Mesenchymal stem cell (in vitro differentiated cells and primary cell): ENCODE measurements around the gene CZIB.
A peak's percentile ranks its signal among the peaks of the same experiment; 100 is the strongest.

ENCODE experiments used
- DNase-seq: peaks from one replicate; pipeline ENCODE4 v3.0.0-alpha.2; 2013
- H2AFZ ChIP-seq: one replicate; pipeline ENCODE4 v1.6.1; 2013; ENCODE audit warnings: low read depth, mild to moderate bottlenecking, control low read depth, inconsistent platforms, low read length, moderate library complexity
- H2AK5ac ChIP-seq: 2 replicates; pipeline ENCODE4 v1.6.1; 2013; ENCODE audit warnings: low read length, moderate library complexity, mild to moderate bottlenecking, inconsistent platforms; ENCODE audit not compliant: severe bottlenecking
- H2BK120ac ChIP-seq: one replicate; pipeline ENCODE4 v1.6.1; 2013; ENCODE audit warnings: low read depth, mild to moderate bottlenecking, inconsistent platforms, low read length, moderate library complexity
- H2BK12ac ChIP-seq, 2 experiments: one replicate each; pipeline ENCODE4 v1.6.1; 2013; ENCODE audit warnings: inconsistent platforms in 2 of 2, low read length in 2 of 2, mild to moderate bottlenecking in 2 of 2, moderate library complexity in 2 of 2, control low read depth in 1 of 2
- H2BK15ac ChIP-seq: one replicate; pipeline ENCODE4 v1.6.1; 2013; ENCODE audit warnings: mild to moderate bottlenecking, low read depth, inconsistent platforms; ENCODE audit not compliant: poor library complexity, severe bottlenecking
- H2BK5ac ChIP-seq: 2 replicates; pipeline ENCODE4 v1.6.1; 2013; ENCODE audit warnings: low read depth, mild to moderate bottlenecking, low read length, control low read depth, inconsistent platforms; ENCODE audit not compliant: poor library complexity, severe bottlenecking
- H3K14ac ChIP-seq, 2 experiments: one replicate each; pipeline ENCODE4 v1.6.1; 2013; ENCODE audit warnings: inconsistent platforms in 2 of 2, low read length in 2 of 2, control low read depth in 1 of 2, mild to moderate bottlenecking in 1 of 2, moderate library complexity in 1 of 2
- H3K18ac ChIP-seq, 2 experiments: one replicate each; pipeline ENCODE4 v1.6.1; 2013; ENCODE audit warnings: inconsistent platforms in 2 of 2, low read length in 2 of 2, control low read depth in 1 of 2, low read depth in 1 of 2, mild to moderate bottlenecking in 1 of 2
- H3K23ac ChIP-seq, 2 experiments: one replicate each; pipeline ENCODE4 v1.6.1; 2013; ENCODE audit warnings: inconsistent platforms in 2 of 2, low read length in 2 of 2, mild to moderate bottlenecking in 2 of 2, moderate library complexity in 2 of 2, control low read depth in 1 of 2
- H3K27ac ChIP-seq: 2 replicates; pipeline ENCODE4 v1.5.1; 2013; ENCODE audit warnings: mild to moderate bottlenecking, moderate library complexity, low read length, control low read depth, inconsistent platforms; ENCODE audit not compliant: poor library complexity, severe bottlenecking
- H3K27me3 ChIP-seq, 2 experiments: 2 replicates each; pipeline versions ENCODE4 v1.6.1 to v1.7.0; 2013; ENCODE audit warnings: low read length in 2 of 2, mild to moderate bottlenecking in 2 of 2, moderate library complexity in 2 of 2, control low read depth in 1 of 2, inconsistent platforms in 1 of 2; ENCODE audit not compliant: control insufficient read depth in 1 of 2, insufficient read depth in 1 of 2
- H3K36me3 ChIP-seq, 2 experiments: 2 replicates each; pipeline versions ENCODE4 v1.6.1 to v1.7.0; 2013; ENCODE audit warnings: low read length in 2 of 2, control low read depth in 1 of 2, inconsistent platforms in 1 of 2, low read depth in 1 of 2, mild to moderate bottlenecking in 1 of 2; ENCODE audit not compliant: insufficient read depth in 2 of 2, control insufficient read depth in 1 of 2
- H3K4ac ChIP-seq, 2 experiments: one replicate each; pipeline ENCODE4 v1.6.1; 2013; ENCODE audit warnings: inconsistent platforms in 2 of 2, low read length in 2 of 2, mild to moderate bottlenecking in 2 of 2, moderate library complexity in 2 of 2, control low read depth in 1 of 2, low read depth in 1 of 2
- H3K4me1 ChIP-seq: 2 replicates; pipeline ENCODE4 v1.6.1; 2013; ENCODE audit warnings: low read depth, low read length, control low read depth; ENCODE audit not compliant: control insufficient read depth, insufficient read depth
- H3K4me2 ChIP-seq: 2 replicates; pipeline ENCODE4 v1.6.1; 2013; ENCODE audit warnings: low read length, mild to moderate bottlenecking, inconsistent platforms; ENCODE audit not compliant: poor library complexity, severe bottlenecking
- H3K4me3 ChIP-seq, 2 experiments: 2 replicates each; pipeline versions ENCODE4 v1.5.1 to v1.7.0; 2013; ENCODE audit warnings: low read length in 2 of 2, mild to moderate bottlenecking in 2 of 2, control low read depth in 1 of 2, low read depth in 1 of 2; ENCODE audit not compliant: insufficient read depth in 1 of 2
- H3K79me1 ChIP-seq: replicated peaks from 2 replicates; pipeline ENCODE4 v1.6.1; 2013; ENCODE audit warnings: mild to moderate bottlenecking, control low read depth, low read length, inconsistent platforms; ENCODE audit not compliant: poor library complexity, severe bottlenecking
- H3K9ac ChIP-seq: 2 replicates; pipeline ENCODE4 v1.7.0; 2013; ENCODE audit warnings: mild to moderate bottlenecking, low read length, moderate library complexity
- H3K9me3 ChIP-seq: 2 replicates; pipeline ENCODE4 v1.7.0; 2013; ENCODE audit warnings: mild to moderate bottlenecking, low read length; ENCODE audit not compliant: control insufficient read depth
- H4K8ac ChIP-seq: one replicate; pipeline ENCODE4 v1.6.1; 2013; ENCODE audit warnings: inconsistent platforms, mild to moderate bottlenecking, low read length, moderate library complexity
- H4K91ac ChIP-seq: one replicate; pipeline ENCODE4 v1.6.1; 2013; ENCODE audit warnings: mild to moderate bottlenecking, low read length, inconsistent platforms
- WGBS: methylation state at CpG from one replicate; pipeline ENCODE4 v1.1.7; 2013; ENCODE audit warnings: mixed read lengths; 5-methylcytosine and 5-hydroxymethylcytosine counted together

The CZIB gene

GRCh38 chr1:53218201-53218600, 2.2 kb downstream of the CZIB start:
- DNase-seq = no peak
- no peak overlapping the region for H2BK15ac ChIP-seq
- H3K4me1 ChIP-seq = peaks cover 6% of the 10 kb centered on the region
- peaks cover 24% of the 10 kb centered on the region for H3K79me1 ChIP-seq
- H3K14ac ChIP-seq = no peak overlapping the region
- H3K27ac ChIP-seq = no peak overlapping the region
- no peak overlapping the region for H4K8ac ChIP-seq
- no peak overlapping the region for H2BK12ac ChIP-seq
- H2AK5ac ChIP-seq = no peak overlapping the region
- no peaks in the 10 kb centered on the region for H3K27me3 ChIP-seq
- H4K91ac ChIP-seq = no peak overlapping the region
- H3K9me3 ChIP-seq = no peaks in the 10 kb centered on the region
- H3K23ac ChIP-seq = no peak overlapping the region
- H2BK5ac ChIP-seq = no peak overlapping the region
- H3K4me2 ChIP-seq = no peak overlapping the region
- no peak overlapping the region for H3K18ac ChIP-seq
- H3K36me3 ChIP-seq = peaks cover 16 to 56% of the 10 kb centered on the region in 2 experiments
- H3K4ac ChIP-seq = no peak overlapping the region
- no peak overlapping the region for H3K4me3 ChIP-seq
- no peak overlapping the region for H2AFZ ChIP-seq
- no peak overlapping the region for H2BK120ac ChIP-seq
- H3K9ac ChIP-seq = peak overlapping the region; percentile 96
- 92% methylated on average over 7 of the region's 7 CpGs for WGBS

DNA sequence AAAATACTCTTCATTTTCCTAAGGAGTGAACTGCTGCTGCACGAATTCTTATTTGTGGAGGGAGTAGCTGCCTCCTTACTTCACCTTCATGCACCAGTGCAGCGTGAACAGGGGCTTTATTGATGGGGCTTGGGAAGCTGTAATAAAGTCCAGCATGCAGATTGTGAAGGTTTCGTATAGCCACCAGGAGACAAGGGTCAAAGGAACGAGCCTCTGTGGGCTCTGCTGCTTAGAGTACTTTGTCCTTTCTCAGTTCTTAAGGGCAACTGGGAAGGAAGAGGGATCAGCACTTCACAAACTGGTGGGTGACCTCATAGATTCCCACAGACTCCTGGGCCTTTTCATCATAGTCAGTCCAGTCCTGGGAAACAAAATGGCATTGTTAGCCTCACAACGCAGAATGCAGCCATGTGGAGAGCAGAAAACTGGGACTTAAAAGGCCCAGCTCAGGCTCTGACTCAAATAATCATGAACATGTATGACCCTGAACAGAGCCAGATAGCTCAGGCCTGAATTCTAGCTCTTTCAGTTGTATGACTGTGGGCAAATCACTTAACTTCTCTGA, 6.0 kb downstream of the CZIB start:
- Histone ChIP-seq H3K9ac (no peak overlapping the region), H3K14ac (no peak overlapping the region), H2BK5ac (no peak overlapping the region), H2BK120ac (no peak overlapping the region), H3K4ac (no peak overlapping the region), H3K27ac (no peak overlapping the region), H3K23ac (no peak overlapping the region), H3K4me2 (no peak overlapping the region), H2AFZ (no peak overlapping the region), H3K36me3 (peaks cover 38 to 90% of the 10 kb centered on the region in 2 experiments), H2AK5ac (no peak overlapping the region), H3K4me1 (peaks cover 2% of the 10 kb centered on the region), H2BK15ac (no peak overlapping the region), H3K9me3 (no peaks in the 10 kb centered on the region), H3K79me1 (peaks cover 28% of the 10 kb centered on the region), H3K4me3 (no peak overlapping the region), H2BK12ac (no peak overlapping the region), H4K91ac (no peak overlapping the region), H3K18ac (no peak overlapping the region), H4K8ac (no peak overlapping the region), H3K27me3 (no peaks in the 10 kb centered on the region)
- WGBS = 95% methylated on average over 5 of the region's 5 CpGs
- no peak for DNase-seq

GRCh38 chr1:53210954-53211353, 9.5 kb downstream of the CZIB start:
- Histone ChIP-seq H3K23ac (no peak overlapping the region), H3K79me1 (peaks cover 22% of the 10 kb centered on the region), H3K14ac (no peak overlapping the region), H3K27me3 (no peaks in the 10 kb centered on the region), H3K27ac (no peak overlapping the region), H3K9ac (no peak overlapping the region), H3K4me2 (no peak overlapping the region), H2AFZ (no peak overlapping the region), H2BK15ac (no peak overlapping the region), H2BK5ac (no peak overlapping the region), H4K8ac (no peak overlapping the region), H2BK120ac (no peak overlapping the region), H4K91ac (no peak overlapping the region), H3K36me3 (peaks cover 37 to 72% of the 10 kb centered on the region in 2 experiments), H3K18ac (no peak overlapping the region), H2AK5ac (no peak overlapping the region), H3K4me3 (no peak overlapping the region), H3K4ac (no peak overlapping the region), H2BK12ac (no peak overlapping the region), H3K4me1 (no peaks in the 10 kb centered on the region), H3K9me3 (no peaks in the 10 kb centered on the region)
- WGBS = 98% methylated on average over 11 of the region's 11 CpGs
- DNase-seq = no peak

DNA sequence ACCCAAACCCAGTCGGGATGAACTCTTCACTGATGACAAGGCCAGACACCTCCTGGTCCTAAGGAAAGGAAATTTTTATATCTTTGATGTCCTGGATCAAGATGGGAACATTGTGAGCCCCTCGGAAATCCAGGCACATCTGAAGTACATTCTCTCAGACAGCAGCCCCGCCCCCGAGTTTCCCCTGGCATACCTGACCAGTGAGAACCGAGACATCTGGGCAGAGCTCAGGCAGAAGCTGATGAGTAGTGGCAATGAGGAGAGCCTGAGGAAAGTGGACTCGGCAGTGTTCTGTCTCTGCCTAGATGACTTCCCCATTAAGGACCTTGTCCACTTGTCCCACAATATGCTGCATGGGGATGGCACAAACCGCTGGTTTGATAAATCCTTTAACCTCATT, 10.1 kb downstream of the CZIB start:
- Histone ChIP-seq H3K9me3 (no peaks in the 10 kb centered on the region), H2BK5ac (no peak overlapping the region), H3K27ac (no peak overlapping the region), H3K9ac (no peak overlapping the region), H3K4me3 (no peak overlapping the region), H3K14ac (no peak overlapping the region), H3K4me2 (no peak overlapping the region), H3K36me3 (peaks cover 43 to 69% of the 10 kb centered on the region in 2 experiments), H2AFZ (no peak overlapping the region), H4K91ac (no peak overlapping the region), H2AK5ac (no peak overlapping the region), H3K23ac (no peak overlapping the region), H3K18ac (no peak overlapping the region), H3K4ac (no peak overlapping the region), H2BK12ac (no peak overlapping the region), H2BK15ac (no peak overlapping the region), H3K79me1 (peaks cover 24% of the 10 kb centered on the region), H3K4me1 (no peaks in the 10 kb centered on the region), H3K27me3 (no peaks in the 10 kb centered on the region), H2BK120ac (no peak overlapping the region), H4K8ac (no peak overlapping the region)
- WGBS = 96% methylated on average over 6 of the region's 7 CpGs
- DNase-seq = no peak
